IPS-11a (cell line): Measurements from ENCODE around the gene UQCRC2.
A peak's percentile ranks its signal among the peaks of the same experiment; 100 is the strongest.
"Not testable (repeated sequence)": the region's sequence is repeated elsewhere in the genome, so short reads cannot be mapped to it uniquely, and the experiment has no call there.

Experiments used
- H3K4me3 ChIP-seq: one replicate; pipeline ENCODE4 v1.5.1; 2013; ENCODE audit warnings: low read depth, low read length, control low read depth

UQCRC2 gene

GRCh38 chr16:21980032-21980431, 26.9 kb downstream of the UQCRC2 start:
- H3K4me3 ChIP-seq: no peak overlapping the region

DNA sequence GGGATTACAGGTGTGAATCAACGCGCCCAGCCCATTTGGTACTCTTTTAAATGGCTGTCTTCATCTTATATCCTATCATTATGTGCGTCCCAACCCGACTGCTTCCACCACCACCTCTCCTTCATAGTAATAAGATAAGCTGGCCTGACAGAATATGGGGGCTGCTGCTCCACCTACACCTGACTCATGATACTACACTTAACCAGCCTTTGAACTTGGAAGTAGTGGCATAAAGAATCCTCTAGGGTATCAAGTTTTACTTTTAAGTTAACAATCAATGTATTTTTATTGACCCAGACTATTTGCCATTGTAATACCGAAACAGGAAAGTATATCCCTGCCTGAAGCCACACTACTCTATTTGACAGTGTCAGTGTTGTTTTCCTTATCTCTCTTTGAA, 28.9 kb downstream of the UQCRC2 start:
- H3K4me3 ChIP-seq: no peak overlapping the region

DNA sequence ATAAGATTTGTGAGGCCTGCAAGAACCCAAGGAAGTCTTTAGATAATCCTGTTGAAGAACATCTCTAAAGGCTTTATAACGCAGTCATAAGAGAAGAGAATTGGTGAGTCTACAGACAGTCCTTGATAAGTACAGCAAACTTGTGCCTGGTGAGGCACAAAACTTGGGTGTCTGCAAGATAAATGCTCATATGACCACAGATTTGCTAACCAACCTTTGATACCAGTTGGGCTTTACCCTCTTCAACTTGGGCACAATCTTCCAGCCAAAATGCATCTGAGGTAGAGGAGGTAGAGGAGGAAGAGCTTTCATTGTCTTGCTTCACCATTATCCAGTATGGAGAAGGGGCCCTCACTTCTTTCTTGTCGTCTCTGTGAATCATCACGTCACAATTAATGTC, 30.9 kb downstream of the UQCRC2 start:
- H3K4me3 ChIP-seq: no peak overlapping the region

DNA sequence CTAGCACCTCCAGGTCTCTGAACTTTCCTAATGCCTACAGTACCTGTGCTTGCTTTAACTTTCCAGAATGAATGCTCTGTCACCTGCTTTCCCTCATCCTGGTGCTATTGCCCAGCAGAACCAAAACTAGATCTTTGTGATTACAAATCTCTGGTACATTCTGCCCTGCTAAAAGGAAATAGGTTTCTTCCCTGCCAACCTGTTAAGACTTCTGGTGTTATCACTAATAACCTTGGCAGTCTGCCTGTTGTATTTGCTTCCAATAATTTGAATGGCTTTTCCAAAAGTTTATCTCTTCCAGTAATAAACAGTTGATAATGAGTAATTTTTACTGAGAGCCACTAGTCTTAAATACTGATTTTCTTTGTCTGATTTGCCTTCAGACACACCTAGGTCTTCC, 32.4 kb downstream of the UQCRC2 start:
- H3K4me3 ChIP-seq: no peak overlapping the region

GRCh38 chr16:21986692-21987246, 33.6 kb downstream of the UQCRC2 start:
- no peak overlapping the region for H3K4me3 ChIP-seq

GRCh38 chr16:21987498-21987897, 34.3 kb downstream of the UQCRC2 start:
- no peak overlapping the region for H3K4me3 ChIP-seq

DNA sequence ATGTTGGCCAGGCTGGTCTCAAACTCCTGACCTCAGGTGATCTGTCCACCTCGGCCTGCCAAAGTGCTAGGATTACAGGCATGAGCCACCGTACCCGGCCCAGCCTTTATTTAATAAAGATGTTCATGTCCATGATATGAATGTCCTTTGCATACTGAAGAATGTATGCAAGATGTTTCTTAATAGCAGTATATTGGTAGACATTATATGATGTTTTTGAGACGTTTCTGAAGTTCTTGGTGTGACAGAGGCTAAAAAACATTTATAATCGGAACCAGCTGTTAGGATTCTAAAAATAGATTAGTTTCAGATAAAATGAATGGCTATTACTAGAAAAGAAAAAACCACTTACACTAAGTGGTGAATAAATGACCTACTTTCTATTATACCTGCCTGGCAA, 36.0 kb downstream of the UQCRC2 start:
- H3K4me3 ChIP-seq: no peak overlapping the region

DNA sequence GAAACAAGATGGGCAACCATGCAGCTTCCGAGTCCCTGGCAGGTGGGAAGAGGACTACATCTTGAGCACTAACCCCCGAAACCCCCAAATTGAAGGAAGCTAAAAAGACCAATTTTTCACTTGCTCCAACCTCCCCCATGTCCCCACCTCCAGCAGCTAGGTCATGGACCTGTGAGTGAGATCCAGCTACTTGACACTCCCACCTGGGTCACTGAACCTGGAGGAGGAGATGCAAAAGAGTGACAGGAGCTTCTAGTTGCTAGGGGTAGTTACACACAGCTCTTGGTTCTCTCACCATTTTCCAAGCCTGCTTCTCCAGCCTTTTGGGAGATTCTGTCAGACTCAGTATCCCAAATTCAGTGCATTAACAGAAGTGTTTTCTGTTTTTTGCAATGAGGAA, 36.6 kb downstream of the UQCRC2 start:
- H3K4me3 ChIP-seq: no peak overlapping the region

GRCh38 chr16:21990381-21990944, 37.3 kb downstream of the UQCRC2 start:
- no peak overlapping the region for H3K4me3 ChIP-seq

DNA sequence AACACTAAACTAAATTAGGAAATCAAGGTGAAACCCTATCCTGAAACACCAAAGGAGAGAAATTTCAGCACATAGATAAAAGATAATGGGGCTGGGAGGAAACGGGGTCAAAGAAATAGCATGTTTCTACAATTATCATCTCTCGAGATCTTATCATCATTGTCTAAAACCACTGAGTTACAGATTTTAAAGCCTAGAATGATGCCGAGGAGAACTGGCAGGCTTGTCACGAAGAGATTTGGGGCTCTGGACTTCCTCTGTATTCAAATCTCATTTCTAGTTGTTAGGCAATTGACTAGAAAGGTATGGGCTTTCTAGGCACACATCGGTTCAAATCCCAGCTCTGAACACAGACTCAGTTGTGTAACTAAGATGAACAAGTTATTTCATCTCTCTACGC, 38.5 kb downstream of the UQCRC2 start:
- no peak overlapping the region for H3K4me3 ChIP-seq

GRCh38 chr16:21994856-21995465, 41.8 kb downstream of the UQCRC2 start:
- H3K4me3 ChIP-seq: no peak overlapping the region

DNA sequence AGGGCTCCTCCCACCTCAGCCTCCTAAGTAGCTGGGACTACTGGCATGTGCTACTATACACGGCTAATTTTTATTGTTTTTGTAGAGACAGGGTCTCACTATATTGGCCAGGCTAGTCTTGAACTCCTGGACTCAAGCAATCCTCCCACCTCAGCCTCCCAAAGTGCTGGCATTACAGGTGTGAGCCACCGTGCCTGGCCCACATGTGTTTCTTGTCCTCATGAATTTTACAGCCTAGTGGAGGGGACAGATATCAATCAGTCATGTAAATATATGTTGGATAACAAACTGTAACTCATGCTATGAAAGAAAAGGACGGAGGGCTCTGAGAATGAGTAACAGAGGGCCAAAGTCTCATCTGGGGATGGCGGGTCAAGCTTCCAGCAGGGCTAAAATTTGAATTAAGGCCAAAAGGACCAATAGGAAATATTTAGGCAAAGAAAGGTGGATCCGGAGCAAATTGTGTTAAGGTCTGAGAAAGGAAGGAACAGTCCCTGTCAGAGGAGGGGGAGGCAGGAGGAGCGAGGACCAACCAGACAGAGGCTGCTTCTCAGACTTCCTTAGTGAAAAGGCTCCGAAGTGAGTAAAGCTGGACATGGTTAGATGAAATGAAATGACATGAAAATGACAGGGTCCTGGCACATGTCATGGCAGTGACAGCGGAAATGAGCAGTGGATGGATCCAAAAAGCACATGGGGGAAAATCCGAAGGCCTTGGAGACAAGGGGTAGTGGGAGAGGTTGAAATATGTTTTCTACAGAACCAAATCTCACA, 43.9 kb downstream of the UQCRC2 start:
- no peak overlapping the region for H3K4me3 ChIP-seq

GRCh38 chr16:21997697-21998480, 44.7 kb downstream of the UQCRC2 start:
- H3K4me3 ChIP-seq: no peak overlapping the region

- no peak overlapping the region for H3K4me3 ChIP-seq
Observed at GRCh38 chr16:22001591-22001990, 48.4 kb downstream of the UQCRC2 start.

- H3K4me3 ChIP-seq: not testable (repeated sequence)
Observed at GRCh38 chr16:22002047-22002446, 48.9 kb downstream of the UQCRC2 start.

DNA sequence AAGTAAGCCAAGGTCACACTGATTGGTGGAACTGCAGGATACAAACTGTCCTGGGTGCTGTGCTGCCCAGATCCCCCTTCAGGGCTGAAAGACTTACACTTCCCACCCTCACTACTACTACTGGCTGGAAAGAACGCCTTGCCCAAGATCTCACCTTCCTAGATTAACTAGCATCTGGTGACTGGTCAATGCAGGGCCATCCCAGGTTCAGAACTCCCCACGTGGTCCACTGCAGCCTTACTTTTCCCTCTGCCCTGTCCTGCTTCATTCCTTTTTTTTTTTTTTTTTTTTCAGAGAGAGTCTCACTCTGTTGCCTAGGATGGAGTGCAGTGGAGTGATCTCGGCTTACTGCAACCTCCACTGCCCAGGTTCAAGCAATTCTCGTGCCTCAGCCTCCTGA, 50.0 kb downstream of the UQCRC2 start:
- H3K4me3 ChIP-seq: no peak overlapping the region

- H3K4me3 ChIP-seq: no peak overlapping the region
Observed at GRCh38 chr16:22004341-22004740, 51.2 kb downstream of the UQCRC2 start.

GRCh38 chr16:22005746-22006145, 52.6 kb downstream of the UQCRC2 start:
- H3K4me3 ChIP-seq: no peak overlapping the region

DNA sequence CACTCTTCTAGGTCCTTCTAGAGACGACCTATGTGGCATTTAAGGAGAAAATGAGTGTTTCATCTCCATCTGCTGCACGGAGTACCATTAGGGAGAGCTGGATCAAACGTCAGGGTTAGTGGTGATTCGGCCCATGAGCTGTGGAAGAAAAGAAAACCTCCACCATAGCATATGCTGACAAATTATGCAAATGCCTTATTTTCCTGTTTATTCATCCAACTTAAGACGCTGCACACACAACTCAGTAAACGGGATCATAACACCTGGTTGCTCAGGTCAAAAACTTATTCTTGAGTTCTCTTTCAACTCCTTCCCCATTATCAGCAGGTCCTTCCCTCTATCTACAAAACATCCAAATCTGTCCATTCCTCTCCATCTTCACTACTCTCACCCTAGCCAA, 53.5 kb downstream of the UQCRC2 start:
- H3K4me3 ChIP-seq: peak overlapping the region; percentile 63

DNA sequence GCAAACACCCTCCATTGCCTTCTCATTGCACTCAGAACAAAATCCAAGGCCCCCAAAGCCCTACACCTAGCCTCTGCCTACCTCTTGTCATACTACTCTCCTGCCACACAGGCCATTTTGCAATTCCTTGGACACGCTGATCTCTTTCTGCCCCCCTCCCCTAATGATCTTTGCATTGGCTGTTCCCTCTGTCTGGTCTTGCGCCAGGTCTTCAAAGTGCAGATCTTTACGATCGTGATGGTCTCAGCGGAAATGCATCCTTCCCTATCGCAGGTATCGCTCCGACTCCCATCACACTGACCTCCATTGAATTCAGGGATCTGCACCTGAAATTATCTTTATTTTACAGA, 54.0 kb downstream of the UQCRC2 start:
- H3K4me3 ChIP-seq: peak overlapping the region; percentile 63

- H3K4me3 ChIP-seq: peak within 1 kb of the TSS; percentile 80
Observed at GRCh38 chr16:22007509-22008214, 54.5 kb downstream of the UQCRC2 start, which contains the start of gene MOSMO. MOSMO (plus strand) TSS chr16:22008111; CDS start chr16:22008302, 191 bp downstream.
